ENCODE results near the gene ARHGAP12.

ARHGAP12 gene

GRCh38 chr10:31816318-31816717 lies 112.3 kb downstream of the ARHGAP12 start:
- DNase-seq (ENCODE audit: low spot score), result no peak
- in situ Hi-C loops (cut with MboI; ENCODE audit: low sequenced_read_pairs, unreplicated experiment), result loop anchor here (25.0 kb wide), 1 partner anchor 1079 kb away; no protein-coding TSS in a partner anchor
- TF ChIP-seq, protein P1, sequence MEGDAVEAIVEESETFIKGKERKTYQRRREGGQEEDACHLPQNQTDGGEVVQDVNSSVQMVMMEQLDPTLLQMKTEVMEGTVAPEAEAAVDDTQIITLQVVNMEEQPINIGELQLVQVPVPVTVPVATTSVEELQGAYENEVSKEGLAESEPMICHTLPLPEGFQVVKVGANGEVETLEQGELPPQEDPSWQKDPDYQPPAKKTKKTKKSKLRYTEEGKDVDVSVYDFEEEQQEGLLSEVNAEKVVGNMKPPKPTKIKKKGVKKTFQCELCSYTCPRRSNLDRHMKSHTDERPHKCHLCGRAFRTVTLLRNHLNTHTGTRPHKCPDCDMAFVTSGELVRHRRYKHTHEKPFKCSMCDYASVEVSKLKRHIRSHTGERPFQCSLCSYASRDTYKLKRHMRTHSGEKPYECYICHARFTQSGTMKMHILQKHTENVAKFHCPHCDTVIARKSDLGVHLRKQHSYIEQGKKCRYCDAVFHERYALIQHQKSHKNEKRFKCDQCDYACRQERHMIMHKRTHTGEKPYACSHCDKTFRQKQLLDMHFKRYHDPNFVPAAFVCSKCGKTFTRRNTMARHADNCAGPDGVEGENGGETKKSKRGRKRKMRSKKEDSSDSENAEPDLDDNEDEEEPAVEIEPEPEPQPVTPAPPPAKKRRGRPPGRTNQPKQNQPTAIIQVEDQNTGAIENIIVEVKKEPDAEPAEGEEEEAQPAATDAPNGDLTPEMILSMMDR (IDR thresholded peaks at IDR 0.05; ENCODE audit: borderline replicate concordance, control extremely low read depth, extremely low read depth, insufficient read depth, missing control alignments), result no peak

DNA sequence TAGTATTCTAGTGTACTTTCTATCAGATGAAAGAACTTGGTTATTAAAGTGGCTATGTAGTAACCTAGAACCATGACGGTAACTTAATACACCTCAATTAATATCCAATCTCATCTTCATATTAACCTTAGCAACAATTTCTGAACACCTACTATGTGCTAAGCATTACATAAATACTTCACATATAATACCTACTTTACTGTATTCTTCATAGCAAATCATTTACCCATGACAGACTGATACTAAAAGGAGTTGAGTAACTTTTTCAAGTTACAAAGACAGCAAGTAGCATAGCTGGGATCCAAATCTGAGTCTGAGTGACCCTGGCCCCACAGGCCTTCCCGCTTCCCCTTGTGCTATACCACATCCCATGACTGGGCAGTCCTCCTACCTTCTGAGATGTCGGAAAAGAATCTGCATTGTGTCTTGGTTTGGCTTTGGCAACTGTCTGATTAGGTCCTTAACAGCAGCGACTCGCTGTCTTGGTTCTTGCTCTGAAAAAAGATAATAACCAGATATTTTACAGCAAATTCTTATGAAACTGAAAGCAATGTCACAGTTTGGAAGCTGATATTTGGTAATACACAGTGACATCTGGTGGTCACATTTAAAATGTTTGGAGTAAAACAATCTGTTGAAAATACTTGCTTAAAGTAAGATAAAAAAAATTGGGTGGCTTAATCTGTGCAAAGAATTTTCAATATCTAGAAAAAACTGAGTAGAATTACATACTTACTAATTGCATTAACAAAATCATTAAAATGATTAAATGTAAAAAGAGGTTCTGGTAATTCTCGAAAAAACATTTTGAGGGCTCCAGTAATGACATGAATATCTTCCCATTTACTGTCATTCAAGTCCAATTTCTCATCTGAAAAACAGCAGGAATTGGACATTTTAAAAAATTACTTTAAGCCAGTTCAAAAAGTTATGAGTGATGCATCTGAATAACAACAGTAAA lies 120.1 kb downstream of the ARHGAP12 start:
- TF ChIP-seq, protein P1 (IDR thresholded peaks at IDR 0.05; ENCODE audit: borderline replicate concordance, control extremely low read depth, extremely low read depth, insufficient read depth, missing control alignments), result no peak
- DNase-seq (ENCODE audit: low spot score), result peak; percentile 28
- in situ Hi-C loops (cut with MboI; ENCODE audit: low sequenced_read_pairs, unreplicated experiment), result loop anchor here (25.0 kb wide), 1 partner anchor 1071 kb away; no protein-coding TSS in a partner anchor

GRCh38 chr10:31804352-31804810 lies 124.2 kb downstream of the ARHGAP12 start:
- no peak for DNase-seq (ENCODE audit: low spot score)
- in situ Hi-C loops (cut with MboI; ENCODE audit: low sequenced_read_pairs, unreplicated experiment), result loop anchor here (25.0 kb wide), 1 partner anchor 1067 kb away; no protein-coding TSS in a partner anchor
- TF ChIP-seq, protein P1 (IDR thresholded peaks at IDR 0.05; ENCODE audit: borderline replicate concordance, control extremely low read depth, extremely low read depth, insufficient read depth, missing control alignments), result no peak

GRCh38 chr10:31803606-31804351 lies 124.9 kb downstream of the ARHGAP12 start:
- DNase-seq (ENCODE audit: low spot score), result no peak
- TF ChIP-seq, protein P1 (IDR thresholded peaks at IDR 0.05; ENCODE audit: borderline replicate concordance, control extremely low read depth, extremely low read depth, insufficient read depth, missing control alignments), result no peak
- in situ Hi-C loops (cut with MboI; ENCODE audit: low sequenced_read_pairs, unreplicated experiment), result loop anchor here (25.0 kb wide), 1 partner anchor 1066 kb away; no protein-coding TSS in a partner anchor

DNA sequence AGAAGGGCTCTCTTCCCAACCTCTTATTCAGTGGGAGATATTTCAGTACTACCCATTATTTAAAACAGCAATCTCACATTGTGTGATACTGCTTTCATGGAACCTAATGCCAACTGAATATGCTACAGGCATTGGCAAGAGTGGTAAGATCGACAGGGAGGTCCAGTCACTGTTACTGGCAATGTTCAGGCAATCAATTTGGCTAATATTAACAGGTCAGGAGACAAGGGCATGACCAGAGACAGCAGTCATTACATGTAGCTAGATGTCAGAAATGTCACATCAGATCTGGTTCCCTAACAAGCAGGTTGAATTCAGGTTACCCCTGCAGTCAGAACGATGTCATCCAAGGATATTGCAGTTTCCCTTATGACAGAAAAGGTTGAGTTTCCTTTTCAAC lies 129.4 kb downstream of the ARHGAP12 start:
- TF ChIP-seq, protein P1 (IDR thresholded peaks at IDR 0.05; ENCODE audit: borderline replicate concordance, control extremely low read depth, extremely low read depth, insufficient read depth, missing control alignments), result no peak
- no peak for DNase-seq (ENCODE audit: low spot score)
- in situ Hi-C loops (cut with MboI; ENCODE audit: low sequenced_read_pairs, unreplicated experiment), result no loop called here

- in situ Hi-C loops (cut with MboI; ENCODE audit: low sequenced_read_pairs, unreplicated experiment), result no loop called here
- TF ChIP-seq, protein P1 (IDR thresholded peaks at IDR 0.05; ENCODE audit: borderline replicate concordance, control extremely low read depth, extremely low read depth, insufficient read depth, missing control alignments), result no peak
- DNase-seq (ENCODE audit: low spot score), result no peak
Measured at GRCh38 chr10:31792745-31793144, 135.9 kb downstream of the ARHGAP12 start.

Measured in GM13976 (cell line).